ENCODE results near the gene CABP7. TPM values are rescaled to one million over a fixed set of nuclear protein-coding genes. Genes with fewer than 3 reads are reported as not detected.

CABP7 gene
- total RNA-seq, 1 experiment from 2014 or later = not detected

GRCh38 chr22:29740216-29740615 is 20.4 kb downstream of the CABP7 start:
- no peak for DNase-seq (ENCODE audit: low spot score)
- no peaks in the 10 kb centered on the region for H3K36me3 ChIP-seq (ENCODE audit: insufficient read depth, low read length, poor library complexity, severe bottlenecking)
- no TSS peak for BruUV-seq (replicated peaks)
- CTCF ChIA-PET = no interaction called here
- intact Hi-C loops (cut with micrococcal nuclease; ENCODE audit: unreplicated experiment) = no loop called here
- TF ChIP-seq CTCF (conservative IDR thresholded peaks at IDR 0.05; ENCODE audit: low read depth, low read length) (no peak), EZH2 (IDR thresholded peaks at IDR 0.05; ENCODE audit: borderline replicate concordance, low read depth, low read length, poor library complexity, severe bottlenecking) (no peak)
- H3K4me1 ChIP-seq (ENCODE audit: insufficient read depth, low read length, poor library complexity, severe bottlenecking) = no peaks in the 10 kb centered on the region
- H3K27ac ChIP-seq (ENCODE audit: low read depth, low read length, poor library complexity, severe bottlenecking) = no peak overlapping the region
- no peaks in the 10 kb centered on the region for H3K9me3 ChIP-seq (ENCODE audit: low read depth, low read length, poor library complexity, severe bottlenecking)
- POLR2A ChIA-PET (ENCODE audit: low non-redundant PET) = no interaction called here
- no peak overlapping the region for H3K4me3 ChIP-seq (ENCODE audit: low read depth, low read length, poor library complexity, severe bottlenecking)
- no peaks in the 10 kb centered on the region for H3K27me3 ChIP-seq (replicated peaks; ENCODE audit: insufficient read depth, low read depth, low read length, poor library complexity)

- CTCF ChIA-PET = no interaction called here
- POLR2A ChIA-PET (ENCODE audit: low non-redundant PET) = no interaction called here
- Histone ChIP-seq H3K27me3 (replicated peaks; ENCODE audit: insufficient read depth, low read depth, low read length, poor library complexity) (no peaks in the 10 kb centered on the region), H3K4me3 (ENCODE audit: low read depth, low read length, poor library complexity, severe bottlenecking) (no peak overlapping the region), H3K4me1 (ENCODE audit: insufficient read depth, low read length, poor library complexity, severe bottlenecking) (no peaks in the 10 kb centered on the region), H3K27ac (ENCODE audit: low read depth, low read length, poor library complexity, severe bottlenecking) (no peak overlapping the region), H3K36me3 (ENCODE audit: insufficient read depth, low read length, poor library complexity, severe bottlenecking) (no peaks in the 10 kb centered on the region), H3K9me3 (ENCODE audit: low read depth, low read length, poor library complexity, severe bottlenecking) (no peaks in the 10 kb centered on the region)
- no TSS peak for BruUV-seq (replicated peaks)
- intact Hi-C loops (cut with micrococcal nuclease; ENCODE audit: unreplicated experiment) = no loop called here
- TF ChIP-seq CTCF (conservative IDR thresholded peaks at IDR 0.05; ENCODE audit: low read depth, low read length) (no peak), EZH2 (IDR thresholded peaks at IDR 0.05; ENCODE audit: borderline replicate concordance, low read depth, low read length, poor library complexity, severe bottlenecking) (no peak)
- no peak for DNase-seq (ENCODE audit: low spot score)
Measured at GRCh38 chr22:29741926-29742325, 22.1 kb downstream of the CABP7 start.

- no peak overlapping the region for H3K27ac ChIP-seq (ENCODE audit: low read depth, low read length, poor library complexity, severe bottlenecking)
- no peaks in the 10 kb centered on the region for H3K4me1 ChIP-seq (ENCODE audit: insufficient read depth, low read length, poor library complexity, severe bottlenecking)
- H3K4me3 ChIP-seq (ENCODE audit: low read depth, low read length, poor library complexity, severe bottlenecking) = no peak overlapping the region
- no peak for TF ChIP-seq EZH2 (IDR thresholded peaks at IDR 0.05; ENCODE audit: borderline replicate concordance, low read depth, low read length, poor library complexity, severe bottlenecking)
- no peak for TF ChIP-seq CTCF (conservative IDR thresholded peaks at IDR 0.05; ENCODE audit: low read depth, low read length)
- CTCF ChIA-PET = no interaction called here
- no peak for DNase-seq (ENCODE audit: low spot score)
- POLR2A ChIA-PET (ENCODE audit: low non-redundant PET) = no interaction called here
- H3K27me3 ChIP-seq (replicated peaks; ENCODE audit: insufficient read depth, low read depth, low read length, poor library complexity) = no peaks in the 10 kb centered on the region
- intact Hi-C loops (cut with micrococcal nuclease; ENCODE audit: unreplicated experiment) = no loop called here
- no peaks in the 10 kb centered on the region for H3K9me3 ChIP-seq (ENCODE audit: low read depth, low read length, poor library complexity, severe bottlenecking)
- no peaks in the 10 kb centered on the region for H3K36me3 ChIP-seq (ENCODE audit: insufficient read depth, low read length, poor library complexity, severe bottlenecking)
- no TSS peak for BruUV-seq (replicated peaks)
Measured at GRCh38 chr22:29742326-29742725, 22.5 kb downstream of the CABP7 start.

Measured in A673 (cell line).